Ishikawa (cell line): ENCODE measurements around the gene PDCD11.

Experiments used
- CEBPB ChIP-seq: IDR thresholded peaks from 2 replicates; pipeline ENCODE4 v1.6.1; 2012
- CREB1 ChIP-seq: IDR thresholded peaks from 2 replicates; pipeline ENCODE4 v1.6.1; 2012; ENCODE audit warnings: low read depth
- EGR1 ChIP-seq: IDR thresholded peaks from 2 replicates; pipeline ENCODE4 v1.6.1; 2012
- EP300 ChIP-seq: IDR thresholded peaks from 2 replicates; pipeline ENCODE4 v1.6.1; 2012; ENCODE audit warnings: borderline replicate concordance
- FOXM1 ChIP-seq: IDR thresholded peaks from 2 replicates; pipeline ENCODE4 v1.6.1; 2012; ENCODE audit warnings: low read depth, borderline replicate concordance
- NFIC ChIP-seq: IDR thresholded peaks from 2 replicates; pipeline ENCODE4 v1.6.1; 2012
- RAD21 ChIP-seq: IDR thresholded peaks from 2 replicates; pipeline ENCODE4 v1.6.1; 2012; ENCODE audit warnings: low read depth
- REST ChIP-seq: IDR thresholded peaks from 2 replicates; pipeline ENCODE4 v1.6.1; 2012; ENCODE audit warnings: low read depth, mild to moderate bottlenecking
- TAF1 ChIP-seq: IDR thresholded peaks from 2 replicates; pipeline ENCODE4 v1.6.1; 2012; ENCODE audit warnings: low read depth, mild to moderate bottlenecking
- TCF12 ChIP-seq: IDR thresholded peaks from 2 replicates; pipeline ENCODE4 v1.6.1; 2012; ENCODE audit warnings: low read depth
- TEAD4 ChIP-seq: IDR thresholded peaks from 2 replicates; pipeline ENCODE4 v1.6.1; 2012
- YY1 ChIP-seq: IDR thresholded peaks from 2 replicates; pipeline ENCODE4 v1.6.1; 2012; ENCODE audit warnings: low read depth
- ZBTB7A ChIP-seq: IDR thresholded peaks from 2 replicates; pipeline ENCODE4 v1.6.1; 2012; ENCODE audit warnings: low read depth
- TF ChIP-seq, protein P1 (sequence below): IDR thresholded peaks from 2 replicates; pipeline ENCODE4 v1.6.1; 2012
- TF ChIP-seq, protein P2 (sequence below): IDR thresholded peaks from 2 replicates; pipeline ENCODE4 v1.6.1; 2012

Gene PDCD11

DNA sequence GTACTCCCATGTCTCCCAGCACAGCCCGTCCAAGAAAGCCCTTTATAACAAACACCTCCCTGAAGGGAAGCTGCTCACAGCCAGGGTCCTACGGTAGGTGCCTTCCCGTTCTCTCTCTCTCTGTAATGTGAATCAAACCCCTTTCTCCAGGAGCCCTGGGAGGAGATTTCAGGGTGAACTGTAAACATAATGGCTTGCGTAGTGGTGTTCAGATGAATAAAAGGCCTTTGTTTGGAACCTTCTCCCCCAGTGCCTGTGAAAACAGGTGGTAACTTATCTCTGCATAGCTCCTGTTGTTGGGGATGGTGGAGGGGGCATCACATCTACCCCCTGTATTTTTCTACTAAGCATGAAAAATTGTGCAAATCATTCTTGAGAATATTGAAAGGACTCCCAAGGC is 43.4 kb downstream of the PDCD11 start:
- no peak for TF ChIP-seq EP300
- TF ChIP-seq CEBPB, result no peak
- no peak for TF ChIP-seq REST
- TF ChIP-seq, protein P1, sequence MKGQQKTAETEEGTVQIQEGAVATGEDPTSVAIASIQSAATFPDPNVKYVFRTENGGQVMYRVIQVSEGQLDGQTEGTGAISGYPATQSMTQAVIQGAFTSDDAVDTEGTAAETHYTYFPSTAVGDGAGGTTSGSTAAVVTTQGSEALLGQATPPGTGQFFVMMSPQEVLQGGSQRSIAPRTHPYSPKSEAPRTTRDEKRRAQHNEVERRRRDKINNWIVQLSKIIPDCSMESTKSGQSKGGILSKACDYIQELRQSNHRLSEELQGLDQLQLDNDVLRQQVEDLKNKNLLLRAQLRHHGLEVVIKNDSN, result no peak
- TF ChIP-seq CREB1, result no peak
- TF ChIP-seq EGR1, result no peak
- no peak for TF ChIP-seq TAF1
- TF ChIP-seq RAD21, result no peak

DNA sequence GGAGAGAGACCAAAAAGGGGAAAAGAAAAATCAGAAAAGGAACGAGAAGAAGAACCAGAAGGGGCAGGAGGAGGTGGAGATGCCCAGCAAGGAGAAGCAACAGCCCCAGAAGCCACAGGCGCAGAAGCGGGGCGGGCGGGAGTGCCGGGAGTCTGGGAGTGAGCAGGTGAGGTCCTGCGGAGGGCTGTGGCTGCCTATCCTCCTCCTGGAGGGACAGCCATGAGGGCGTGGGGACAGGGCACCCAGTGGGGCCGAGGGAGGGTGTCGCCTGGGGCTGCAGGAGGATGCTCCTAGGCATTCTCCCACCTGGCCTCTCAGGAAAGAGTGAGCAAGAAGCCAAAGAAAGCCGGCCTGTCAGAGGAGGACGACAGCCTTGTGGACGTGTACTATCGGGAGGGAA is 44.0 kb downstream of the PDCD11 start:
- TF ChIP-seq, protein P1, result no peak
- TF ChIP-seq EGR1 (no peak), TEAD4 (no peak), ZBTB7A (no peak), CEBPB (no peak), TAF1 (no peak), CREB1 (no peak), NFIC (no peak), YY1 (no peak), TCF12 (no peak), EP300 (no peak), RAD21 (no peak)
- TF ChIP-seq, protein P2, sequence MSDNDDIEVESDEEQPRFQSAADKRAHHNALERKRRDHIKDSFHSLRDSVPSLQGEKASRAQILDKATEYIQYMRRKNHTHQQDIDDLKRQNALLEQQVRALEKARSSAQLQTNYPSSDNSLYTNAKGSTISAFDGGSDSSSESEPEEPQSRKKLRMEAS, result no peak

GRCh38 chr10:103441206-103441605 is 44.8 kb downstream of the PDCD11 start:
- TF ChIP-seq TCF12 (no peak), TEAD4 (no peak), TAF1 (no peak), CREB1 (no peak), FOXM1 (no peak), EGR1 (no peak), EP300 (no peak), CEBPB (no peak), RAD21 (no peak), NFIC (no peak), YY1 (no peak), ZBTB7A (no peak), REST (no peak)
- TF ChIP-seq, protein P1, result no peak
- TF ChIP-seq, protein P2, result no peak

DNA sequence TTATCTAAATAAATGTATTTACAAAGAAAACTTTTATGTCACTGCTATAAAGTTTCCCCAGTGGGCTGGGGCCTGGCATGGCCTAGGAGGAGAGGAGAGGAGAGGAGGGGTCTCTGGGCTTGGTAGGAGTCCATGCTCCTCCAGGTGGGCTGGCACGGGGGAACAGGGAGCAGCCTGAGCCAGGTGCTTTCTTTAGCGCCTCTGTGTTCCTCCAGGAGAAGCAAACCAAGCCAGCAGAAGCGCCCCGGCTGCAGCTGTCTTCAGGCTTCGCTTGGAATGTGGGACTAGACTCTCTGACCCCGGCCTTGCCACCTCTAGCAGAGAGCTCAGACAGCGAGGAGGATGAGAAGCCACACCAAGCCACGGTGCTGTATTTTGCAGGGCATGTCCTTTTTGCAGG is 45.2 kb downstream of the PDCD11 start:
- TF ChIP-seq, protein P1, result no peak
- no peak for TF ChIP-seq RAD21
- TF ChIP-seq, protein P2, result no peak
- TF ChIP-seq EGR1, result no peak
- no peak for TF ChIP-seq YY1
- no peak for TF ChIP-seq FOXM1
- no peak for TF ChIP-seq TCF12
- TF ChIP-seq NFIC, result no peak
- TF ChIP-seq EP300, result no peak
- TF ChIP-seq CEBPB, result no peak
- no peak for TF ChIP-seq TEAD4
- no peak for TF ChIP-seq CREB1
- TF ChIP-seq REST, result no peak
- no peak for TF ChIP-seq TAF1
- TF ChIP-seq ZBTB7A, result no peak
